Esophagus squamous epithelium (tissue), 4 donors: Measurements from ENCODE around the gene MED17.

Source experiments
- CTCF ChIP-seq, 6 experiments: fragments of 450-650 bp in 4 of 6; fragments of 200-600 bp in 2 of 6; sonication (generic) in 2 of 6; IDR thresholded peaks; one replicate each; pipeline ENCODE4 v1.5.1; 2016 to 2019; ENCODE audit warnings: antibody characterized with exemption in 6 of 6, mild to moderate bottlenecking in 4 of 6, moderate library complexity in 4 of 6
- POLR2A ChIP-seq, 4 donors: fragments of 450-650 bp; IDR thresholded peaks; one replicate each; pipeline ENCODE4 v1.6.1; 2017; ENCODE audit warnings: antibody characterized with exemption in 4 of 4, mild to moderate bottlenecking in 4 of 4, moderate library complexity in 3 of 4

GRCh38 chr11:93844568-93844967 is 60.5 kb downstream of the MED17 start:
- TF ChIP-seq CTCF (IDR thresholded peaks at IDR 0.05) (no peak), POLR2A (IDR thresholded peaks at IDR 0.05) (no peak)
